HS-5 (cell line): ENCODE measurements around the gene SPINK4.

Source experiments
- DNase-seq: peaks from one replicate; pipeline ENCODE4 v3.0.0-alpha.2; 2012; ENCODE audit warnings: low read depth

SPINK4 gene

GRCh38 chr9:33291901-33292300 lies 51.9 kb downstream of the SPINK4 start:
- no peak for DNase-seq

DNA sequence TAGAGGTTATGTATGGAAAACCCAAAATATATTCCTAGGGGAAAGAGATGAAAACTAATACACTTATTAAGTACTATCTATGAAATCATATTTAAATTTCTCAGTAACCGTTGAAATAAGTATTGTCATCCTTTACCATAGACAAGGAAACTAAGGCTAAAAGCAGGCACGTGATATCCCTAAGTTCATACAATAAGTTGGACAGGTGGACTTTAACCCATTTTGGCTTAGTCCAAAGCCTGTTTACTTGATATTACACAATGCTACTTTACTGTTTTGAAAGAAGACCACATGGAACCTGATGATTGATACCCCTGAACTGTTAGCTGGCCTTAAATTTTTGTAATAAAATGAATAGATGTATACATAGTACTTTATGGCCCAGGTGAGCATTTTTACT lies 53.8 kb downstream of the SPINK4 start:
- DNase-seq = no peak

GRCh38 chr9:33294670-33295432 lies 54.9 kb downstream of the SPINK4 start:
- DNase-seq = no peak

- DNase-seq = no peak
Measured at GRCh38 chr9:33295571-33295970, 55.6 kb downstream of the SPINK4 start.

GRCh38 chr9:33297432-33297831 lies 57.5 kb downstream of the SPINK4 start:
- no peak for DNase-seq
